Astrocyte (in vitro differentiated cells and primary cell): ENCODE measurements around the gene QPCT. TPM values are rescaled to one million over a fixed set of nuclear protein-coding genes. Genes with fewer than 3 reads are reported as not detected.

ENCODE experiments used
- DNase-seq: peaks from one replicate; pipeline ENCODE4 v3.0.0-alpha.2; 2010; ENCODE audit warnings: low read depth
- FAIRE-seq: peaks from 2 replicates; lab custom pipeline; 2011; peaks lifted over from hg19 to GRCh38; lab: Jason Lieb, UNC
- H2AFZ ChIP-seq: 2 replicates; pipeline ENCODE4 v1.6.0; 2012; ENCODE audit warnings: low read depth, low read length, inconsistent platforms
- H3K27ac ChIP-seq: 2 replicates; pipeline ENCODE4 v1.5.1; 2011; ENCODE audit warnings: low read depth, low read length, inconsistent platforms
- H3K27me3 ChIP-seq: 2 replicates; pipeline ENCODE4 v1.6.0; 2011; ENCODE audit warnings: low read length, inconsistent platforms; ENCODE audit not compliant: insufficient read depth
- H3K36me3 ChIP-seq: 2 replicates; pipeline ENCODE4 v1.5.1; 2011; ENCODE audit warnings: low read length, inconsistent platforms; ENCODE audit not compliant: insufficient read depth
- H3K4me1 ChIP-seq: 2 replicates; pipeline ENCODE4 v1.5.1; 2011; ENCODE audit warnings: low read length, inconsistent platforms; ENCODE audit not compliant: insufficient read depth
- H3K4me2 ChIP-seq: 2 replicates; pipeline ENCODE4 v1.6.0; 2012; ENCODE audit warnings: low read length, inconsistent platforms
- H3K4me3 ChIP-seq: 2 replicates; pipeline ENCODE4 v1.5.1; 2011; ENCODE audit warnings: low read depth, mild to moderate bottlenecking, low read length, inconsistent platforms; ENCODE audit not compliant: insufficient read depth
- H3K79me2 ChIP-seq: 2 replicates; pipeline ENCODE4 v1.6.0; 2012; ENCODE audit warnings: mild to moderate bottlenecking, low read length, inconsistent platforms; ENCODE audit not compliant: insufficient read depth
- H3K9ac ChIP-seq: 2 replicates; pipeline ENCODE4 v1.6.0; 2012; ENCODE audit warnings: mild to moderate bottlenecking, low read length, inconsistent platforms
- H3K9me3 ChIP-seq: 2 replicates; pipeline ENCODE4 v1.5.1; 2012; ENCODE audit warnings: low read depth, mild to moderate bottlenecking, low read length, inconsistent platforms; ENCODE audit not compliant: insufficient read depth
- H4K20me1 ChIP-seq: 2 replicates; pipeline ENCODE4 v1.6.0; 2012; ENCODE audit warnings: low read length, inconsistent platforms; ENCODE audit not compliant: insufficient read depth
- H3K27ac Mint-ChIP-seq: one replicate; pipeline ENCODE4 v1.8.0; 2021; ENCODE audit warnings: mild to moderate bottlenecking, mixed read lengths; ENCODE audit not compliant: unreplicated experiment
- H3K27me3 Mint-ChIP-seq: one replicate; pipeline ENCODE4 v1.8.0; 2021; ENCODE audit warnings: low read depth, mixed read lengths; ENCODE audit not compliant: unreplicated experiment
- H3K36me3 Mint-ChIP-seq: one replicate; pipeline ENCODE4 v1.8.0; 2021; ENCODE audit warnings: low read depth, mixed read lengths; ENCODE audit not compliant: unreplicated experiment
- H3K4me1 Mint-ChIP-seq: one replicate; pipeline ENCODE4 v1.8.0; 2021; ENCODE audit warnings: low read depth, mixed read lengths; ENCODE audit not compliant: unreplicated experiment
- H3K4me3 Mint-ChIP-seq: one replicate; pipeline ENCODE4 v1.8.0; 2021; ENCODE audit warnings: mild to moderate bottlenecking, moderate library complexity, mixed read lengths; ENCODE audit not compliant: unreplicated experiment
- H3K9me3 Mint-ChIP-seq: one replicate; pipeline ENCODE4 v1.8.0; 2021; ENCODE audit warnings: mild to moderate bottlenecking, mixed read lengths; ENCODE audit not compliant: unreplicated experiment
- CTCF ChIP-seq: IDR thresholded peaks from 2 replicates; pipeline ENCODE4 v1.5.1; 2011; ENCODE audit warnings: low read depth, mild to moderate bottlenecking, inconsistent platforms, low read length, moderate library complexity; ENCODE audit not compliant: insufficient read depth
- EZH2 ChIP-seq: IDR thresholded peaks from 2 replicates; pipeline ENCODE4 v1.6.1; 2012; ENCODE audit warnings: mild to moderate bottlenecking, low read length, inconsistent platforms; ENCODE audit not compliant: insufficient read depth
- total RNA-seq: library from RNA; stranded (reverse); gene quantifications from 2 replicates; pipeline ENCODE4 v1.2.1, GENCODE V29; 2021

Gene QPCT
- total RNA-seq, 1 donor from 2014 or later, result 23.1 TPM

- Mint-ChIP-seq H3K9me3 (no peaks in the 10 kb centered on the region), H3K4me1 (peaks cover 36% of the 10 kb centered on the region), H3K36me3 (no peaks in the 10 kb centered on the region), H3K27ac (no peak overlapping the region), H3K27me3 (no peaks in the 10 kb centered on the region), H3K4me3 (no peak overlapping the region)
- peaks cover 12% of the 10 kb centered on the region for H3K4me1 ChIP-seq
- H3K9me3 ChIP-seq, result no peaks in the 10 kb centered on the region
- no peaks in the 10 kb centered on the region for H3K79me2 ChIP-seq
- no peak overlapping the region for H3K4me3 ChIP-seq
- no peak overlapping the region for H3K9ac ChIP-seq
- H3K4me2 ChIP-seq, result no peak overlapping the region
- no peak overlapping the region for H3K27ac ChIP-seq
- FAIRE-seq (no peak), DNase-seq (no peak)
- TF ChIP-seq CTCF, result no peak
- no peak for TF ChIP-seq EZH2
- no peaks in the 10 kb centered on the region for H3K27me3 ChIP-seq
- no peak overlapping the region for H2AFZ ChIP-seq
- H4K20me1 ChIP-seq, result no peaks in the 10 kb centered on the region
- no peaks in the 10 kb centered on the region for H3K36me3 ChIP-seq
Measured at GRCh38 chr2:37348155-37348554, 3.7 kb downstream of the QPCT start.

GRCh38 chr2:37349231-37349860, 4.9 kb downstream of the QPCT start:
- Mint-ChIP-seq H3K9me3 (peaks cover 5% of the 10 kb centered on the region), H3K4me1 (peaks cover 24% of the 10 kb centered on the region), H3K36me3 (peaks cover 3% of the 10 kb centered on the region), H3K4me3 (no peak overlapping the region), H3K27ac (peak overlapping the region; percentile 0), H3K27me3 (peaks cover 2% of the 10 kb centered on the region)
- no peak for TF ChIP-seq CTCF
- TF ChIP-seq EZH2, result no peak
- H3K36me3 ChIP-seq, result no peaks in the 10 kb centered on the region
- H2AFZ ChIP-seq, result no peak overlapping the region
- H3K9ac ChIP-seq, result no peak overlapping the region
- no peaks in the 10 kb centered on the region for H4K20me1 ChIP-seq
- no peaks in the 10 kb centered on the region for H3K79me2 ChIP-seq
- H3K4me2 ChIP-seq, result no peak overlapping the region
- no peak overlapping the region for H3K27ac ChIP-seq
- H3K4me1 ChIP-seq, result peaks cover under 1% of the 10 kb centered on the region
- DNase-seq (no peak), FAIRE-seq (no peak)
- H3K9me3 ChIP-seq, result no peaks in the 10 kb centered on the region
- H3K4me3 ChIP-seq, result no peak overlapping the region
- H3K27me3 ChIP-seq, result no peaks in the 10 kb centered on the region

GRCh38 chr2:37350034-37350433, 5.6 kb downstream of the QPCT start:
- no peaks in the 10 kb centered on the region for H3K27me3 ChIP-seq
- H3K79me2 ChIP-seq, result no peaks in the 10 kb centered on the region
- no peak overlapping the region for H3K9ac ChIP-seq
- H3K9me3 Mint-ChIP-seq, result peaks cover 7% of the 10 kb centered on the region
- TF ChIP-seq CTCF, result no peak
- TF ChIP-seq EZH2, result no peak
- DNase-seq (no peak), FAIRE-seq (no peak)
- no peaks in the 10 kb centered on the region for H4K20me1 ChIP-seq
- no peaks in the 10 kb centered on the region for H3K4me1 ChIP-seq
- no peak overlapping the region for H2AFZ ChIP-seq
- H3K36me3 Mint-ChIP-seq, result peaks cover 6% of the 10 kb centered on the region
- H3K4me3 Mint-ChIP-seq, result no peak overlapping the region
- H3K4me1 Mint-ChIP-seq, result peaks cover 24% of the 10 kb centered on the region
- H3K27ac ChIP-seq, result no peak overlapping the region
- H3K27me3 Mint-ChIP-seq, result peaks cover 6% of the 10 kb centered on the region
- H3K4me3 ChIP-seq, result no peak overlapping the region
- no peak overlapping the region for H3K4me2 ChIP-seq
- H3K27ac Mint-ChIP-seq, result no peak overlapping the region
- no peaks in the 10 kb centered on the region for H3K36me3 ChIP-seq
- H3K9me3 ChIP-seq, result no peaks in the 10 kb centered on the region
